Activated naive CD4-positive, alpha-beta T cell treated with anti-CD3 and anti-CD28 coated beads, Interleukin-2, amount 50 U/mL, for 16 hours (primary cell): ENCODE results near the gene CDK7.
"Not testable (repeated sequence)": the region's sequence is repeated elsewhere in the genome, so short reads cannot be mapped to it uniquely, and the experiment has no call there.

Experiments
- DNase-seq: peaks from one replicate; pipeline ENCODE4 v3.0.0-alpha.2; 2020

CDK7 gene

DNA sequence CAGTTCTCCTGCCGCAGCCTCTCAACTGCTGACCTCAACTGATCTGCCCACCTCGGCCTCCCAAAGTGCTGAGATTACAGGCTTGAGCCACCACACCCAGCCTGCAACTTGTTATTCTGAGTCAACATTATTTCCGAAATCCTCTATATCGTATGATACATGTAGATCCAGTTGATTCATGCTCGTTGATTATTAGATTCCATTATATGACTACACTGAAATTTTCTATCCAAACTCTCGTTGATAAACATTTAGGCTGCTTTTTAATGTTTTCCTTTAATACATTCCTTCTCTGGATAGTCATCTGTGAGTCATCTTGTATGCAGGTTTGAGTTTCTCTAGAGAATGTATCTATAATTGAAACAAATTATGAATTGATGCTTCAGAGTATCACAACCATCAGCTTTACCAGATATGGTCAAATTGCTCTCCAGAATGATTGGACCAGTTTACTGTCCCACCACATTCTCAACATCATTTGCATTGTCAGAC, 4.1 kb downstream of the CDK7 start:
- DNase-seq, result no peak

DNA sequence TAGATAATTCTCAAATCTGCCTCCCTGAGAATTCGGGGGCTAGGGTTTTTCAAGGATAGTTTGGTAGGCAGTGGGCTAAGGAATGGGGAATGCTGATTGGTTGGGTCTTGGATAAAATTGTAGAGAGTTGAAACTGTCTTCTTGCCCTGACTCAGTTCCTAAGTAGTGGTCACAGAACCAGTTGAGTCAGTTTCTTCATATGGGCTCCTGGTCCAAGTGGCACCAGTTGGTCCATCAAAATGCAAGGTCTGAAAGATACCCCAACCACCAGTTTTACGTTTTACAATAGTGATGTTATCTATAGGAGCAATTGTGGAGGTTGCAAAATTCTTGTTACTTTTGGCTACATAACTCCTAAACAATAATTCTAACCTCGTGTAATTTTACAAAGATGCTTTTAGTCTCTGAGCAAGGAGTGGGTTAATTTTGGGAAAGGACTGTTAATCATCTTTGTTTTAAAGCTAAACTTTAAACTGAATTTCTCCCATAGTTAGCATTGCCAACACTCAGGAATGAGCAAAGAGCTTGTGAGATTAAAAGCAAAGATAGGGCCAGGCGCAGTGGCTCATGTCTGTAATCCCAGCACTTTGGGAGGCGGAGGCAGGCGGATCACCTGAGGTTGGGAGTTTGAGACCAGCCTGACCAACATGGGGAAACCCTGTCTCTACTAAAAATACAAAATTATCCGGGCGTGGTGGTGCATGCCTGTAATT, 7.7 kb downstream of the CDK7 start:
- no peak for DNase-seq

DNA sequence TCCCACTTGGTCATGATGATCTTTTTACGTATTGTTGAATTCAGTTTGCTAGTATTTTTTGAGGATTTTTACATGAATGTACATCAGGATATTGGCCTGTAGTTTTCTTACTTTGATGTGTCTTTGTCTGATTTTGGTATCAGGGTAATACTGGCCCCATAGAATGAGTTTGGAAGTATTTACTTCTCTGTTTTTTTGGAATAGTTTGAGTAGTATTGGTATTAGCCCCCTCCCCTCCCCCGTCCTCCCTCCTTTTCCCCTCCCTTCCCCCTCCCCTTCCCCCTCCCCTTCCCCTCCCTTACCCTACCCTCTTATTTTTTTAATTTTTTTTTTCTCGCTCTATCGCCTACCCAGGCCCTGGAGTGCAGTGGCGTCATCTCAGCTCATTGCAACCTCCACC, 10.3 kb downstream of the CDK7 start:
- DNase-seq, result no peak

DNA sequence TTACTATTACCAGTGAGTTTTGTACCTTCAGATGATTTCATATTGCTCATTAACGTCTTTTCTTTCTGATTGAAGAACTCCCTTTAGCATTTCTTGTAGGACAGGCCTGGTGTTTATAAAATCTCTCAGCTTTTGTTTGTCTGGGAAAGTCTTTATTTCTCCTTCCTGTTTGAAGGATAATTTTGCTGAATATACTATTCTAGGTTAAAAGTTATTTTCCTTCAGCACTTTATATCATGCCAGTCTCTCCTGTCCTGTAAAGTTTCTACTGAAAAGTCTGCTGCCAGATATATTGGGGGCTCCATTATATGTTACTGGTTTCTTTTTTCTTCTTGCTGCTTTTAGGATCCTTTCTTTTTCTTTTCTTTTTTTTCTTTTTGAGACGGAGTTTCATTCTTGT, 13.3 kb downstream of the CDK7 start:
- no peak for DNase-seq

DNA sequence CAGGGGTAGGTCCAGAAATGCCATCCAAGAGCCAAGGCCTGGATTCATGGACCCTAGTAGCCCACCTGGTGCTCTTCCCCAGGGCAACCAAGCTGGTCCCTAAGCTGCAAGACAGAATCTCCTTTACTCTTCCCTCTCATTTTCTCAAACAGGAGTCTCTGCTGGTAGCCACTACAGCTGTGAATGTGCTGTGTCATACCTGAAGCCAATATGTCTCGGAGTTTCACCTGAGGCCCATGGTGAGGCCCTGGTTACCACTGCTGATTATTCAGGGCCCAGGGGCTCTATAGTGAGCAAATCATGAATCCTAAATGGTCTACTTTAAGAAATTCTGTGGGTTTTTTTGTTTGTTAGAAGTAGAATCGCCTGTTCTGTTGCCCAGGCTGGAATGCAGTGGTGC, 15.9 kb downstream of the CDK7 start:
- DNase-seq, result no peak

DNA sequence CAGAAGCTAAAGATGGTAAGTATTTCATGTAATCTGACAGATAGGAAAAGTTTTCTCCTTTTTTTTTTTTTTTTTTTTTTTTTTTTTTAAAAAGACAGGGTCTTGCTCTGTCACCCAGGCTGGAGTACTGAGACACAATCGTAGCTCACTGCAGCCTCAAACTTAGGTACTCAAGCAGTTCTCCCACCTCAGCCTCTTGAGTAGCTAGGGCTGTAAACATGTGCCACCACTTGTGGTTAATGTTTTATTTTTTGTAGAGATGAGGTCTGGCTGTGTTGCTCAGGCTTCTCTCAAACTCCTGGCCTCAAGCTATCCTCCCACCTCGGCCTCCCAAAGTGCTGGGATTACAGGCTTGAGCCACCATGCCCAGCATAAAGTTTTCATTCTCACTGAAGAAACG, 17.8 kb downstream of the CDK7 start:
- DNase-seq, result no peak

DNA sequence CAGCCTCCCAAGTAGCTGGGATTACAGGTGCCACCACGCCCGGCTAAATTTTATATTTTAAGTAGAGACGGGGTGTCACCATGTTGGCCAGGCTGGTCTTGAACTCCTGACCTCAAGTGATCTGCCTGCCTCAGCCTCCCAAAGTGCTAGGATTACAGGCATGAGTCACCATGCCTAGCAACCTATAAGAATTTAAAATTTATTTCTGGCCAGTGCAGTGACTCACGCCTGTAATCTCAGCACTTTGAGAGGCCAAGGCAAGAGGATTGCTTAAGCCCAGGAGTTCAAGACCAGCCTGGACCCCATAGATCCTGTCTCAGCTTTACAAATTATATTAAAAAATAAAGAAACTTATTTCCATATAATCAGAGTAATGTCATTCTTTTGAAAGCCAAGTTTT, 21.3 kb downstream of the CDK7 start:
- DNase-seq, result not testable (repeated sequence)

DNA sequence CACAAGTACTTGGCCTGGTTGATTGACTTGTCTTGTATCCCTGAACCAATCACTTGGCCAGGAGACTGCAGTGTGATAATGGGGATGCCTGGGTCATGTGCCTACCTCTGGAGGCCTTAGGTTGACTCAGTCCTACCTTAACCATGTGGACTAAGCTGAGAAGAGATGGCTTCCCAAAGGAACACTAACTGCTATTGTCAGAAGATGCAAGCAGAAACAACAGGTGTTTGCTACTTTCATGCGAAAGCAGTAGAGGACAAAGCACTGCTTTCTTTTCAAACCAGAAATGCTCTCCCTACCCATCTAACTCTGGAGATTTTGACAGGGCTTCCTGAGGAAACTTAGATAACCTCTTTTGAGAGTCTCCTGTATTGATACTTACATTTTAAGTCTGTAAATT, 22.9 kb downstream of the CDK7 start:
- DNase-seq, result no peak

DNA sequence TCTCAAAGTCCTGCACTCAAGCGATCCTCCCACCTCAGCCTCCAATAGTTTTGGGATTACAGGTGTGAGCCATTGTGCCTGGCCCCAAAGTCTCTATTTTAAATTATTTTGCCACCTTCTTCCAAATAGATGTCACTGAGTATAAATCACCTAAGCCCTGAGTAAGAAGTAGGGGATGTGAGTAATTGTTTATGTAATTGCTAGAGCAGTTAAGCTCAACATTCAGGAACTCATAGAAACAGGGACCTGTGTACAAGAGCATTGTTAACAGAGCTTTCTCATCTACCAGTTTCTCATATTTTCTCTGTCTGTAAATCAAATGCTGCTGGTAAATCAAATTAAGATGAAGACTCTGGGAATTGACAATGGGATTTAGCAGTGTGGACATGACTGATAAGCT, 26.3 kb downstream of the CDK7 start:
- DNase-seq, result no peak

DNA sequence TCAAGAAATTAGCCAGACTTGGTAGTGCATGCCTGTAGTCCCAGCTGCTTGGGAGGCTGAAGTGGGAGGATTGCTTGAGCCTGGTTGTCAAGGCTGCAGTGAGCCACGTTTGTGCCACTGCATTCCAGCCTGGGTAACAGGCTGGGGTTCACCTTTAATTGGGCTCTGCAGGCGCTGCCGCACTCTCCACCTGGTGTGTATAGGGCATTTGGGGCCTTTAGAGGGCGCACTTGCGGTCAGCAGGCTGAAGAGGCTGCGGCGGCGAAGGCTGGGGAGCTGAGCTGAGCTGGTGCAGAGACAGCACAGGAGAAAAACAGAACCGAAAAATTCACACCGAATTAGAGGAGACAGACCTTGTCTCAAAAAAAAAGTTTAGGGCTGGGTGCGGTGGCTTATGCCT, 31.2 kb downstream of the CDK7 start:
- no peak for DNase-seq

DNA sequence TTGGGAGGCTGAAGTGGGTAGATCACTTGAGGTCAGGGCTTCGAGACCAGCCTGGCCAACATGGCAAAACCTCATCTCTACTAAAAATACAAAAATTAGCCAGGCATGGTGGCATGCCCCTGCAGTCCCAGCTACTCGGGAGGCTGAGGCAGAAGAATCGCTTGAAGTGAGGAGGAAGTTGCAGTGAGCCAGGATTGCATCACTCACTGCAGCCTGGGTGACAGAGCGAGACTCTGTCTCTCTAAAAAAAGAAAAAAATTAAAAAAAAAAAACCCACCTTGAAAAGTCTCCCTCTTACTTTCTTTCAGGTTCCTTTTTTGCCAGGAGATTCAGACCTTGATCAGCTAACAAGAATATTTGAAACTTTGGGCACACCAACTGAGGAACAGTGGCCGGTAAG, 34.2 kb downstream of the CDK7 start:
- no peak for DNase-seq

DNA sequence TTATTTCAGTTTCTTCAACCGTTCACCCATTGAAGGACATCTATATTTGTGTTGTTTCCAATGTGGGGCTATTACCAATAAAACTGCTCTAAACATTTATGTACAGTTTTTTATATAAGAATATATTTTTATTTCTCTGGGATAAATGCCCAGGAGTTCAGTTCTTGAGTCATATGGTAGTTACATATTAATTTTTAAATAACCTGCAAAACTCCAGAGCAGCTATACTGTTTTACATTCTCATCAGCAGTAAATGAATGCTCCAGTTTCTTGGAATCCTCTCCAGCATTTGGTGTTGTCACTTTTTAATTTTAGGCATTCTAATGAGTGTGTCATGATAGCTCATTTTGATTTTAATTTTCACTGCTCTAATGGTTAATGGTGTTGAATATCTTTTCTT, 36.2 kb downstream of the CDK7 start:
- no peak for DNase-seq

DNA sequence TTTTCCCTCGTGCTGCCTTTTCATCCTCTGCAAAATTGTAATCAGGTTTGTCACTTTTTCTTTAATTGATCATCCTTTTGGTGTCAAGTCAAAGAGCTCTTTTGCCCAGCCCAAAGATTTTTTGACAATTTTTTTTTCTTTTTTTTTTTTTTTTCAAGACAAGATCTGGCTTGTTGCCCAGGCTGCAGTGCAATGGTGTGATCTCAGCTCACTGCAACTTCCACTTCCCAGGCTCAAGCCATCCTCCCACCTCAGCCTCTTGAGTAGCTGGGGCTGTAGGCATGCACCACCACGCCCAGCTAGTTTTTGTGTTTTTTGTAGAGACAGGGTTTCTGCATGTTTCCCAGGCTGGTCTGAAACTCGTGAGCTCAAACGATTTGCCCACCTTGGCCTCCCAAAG, 36.7 kb downstream of the CDK7 start:
- no peak for DNase-seq

DNA sequence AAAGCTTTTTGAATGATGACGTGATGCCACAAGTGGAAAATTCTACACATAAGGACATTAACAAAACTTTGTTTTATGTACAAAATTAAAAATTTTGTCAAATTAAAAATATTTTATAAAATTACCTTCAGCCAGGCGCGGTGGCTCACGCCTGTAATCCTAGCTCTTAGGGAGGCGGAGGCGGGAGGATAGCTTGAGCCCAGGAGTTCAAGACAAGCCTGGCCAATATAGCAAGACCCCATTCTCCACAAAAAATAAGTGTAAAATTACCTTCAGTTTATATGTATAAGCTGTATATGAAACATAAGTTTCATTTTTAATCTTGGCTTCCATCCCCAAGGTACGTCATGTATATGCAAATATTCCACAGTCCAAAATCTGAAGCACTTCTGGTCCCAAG, 40.9 kb downstream of the CDK7 start:
- no peak for DNase-seq

DNA sequence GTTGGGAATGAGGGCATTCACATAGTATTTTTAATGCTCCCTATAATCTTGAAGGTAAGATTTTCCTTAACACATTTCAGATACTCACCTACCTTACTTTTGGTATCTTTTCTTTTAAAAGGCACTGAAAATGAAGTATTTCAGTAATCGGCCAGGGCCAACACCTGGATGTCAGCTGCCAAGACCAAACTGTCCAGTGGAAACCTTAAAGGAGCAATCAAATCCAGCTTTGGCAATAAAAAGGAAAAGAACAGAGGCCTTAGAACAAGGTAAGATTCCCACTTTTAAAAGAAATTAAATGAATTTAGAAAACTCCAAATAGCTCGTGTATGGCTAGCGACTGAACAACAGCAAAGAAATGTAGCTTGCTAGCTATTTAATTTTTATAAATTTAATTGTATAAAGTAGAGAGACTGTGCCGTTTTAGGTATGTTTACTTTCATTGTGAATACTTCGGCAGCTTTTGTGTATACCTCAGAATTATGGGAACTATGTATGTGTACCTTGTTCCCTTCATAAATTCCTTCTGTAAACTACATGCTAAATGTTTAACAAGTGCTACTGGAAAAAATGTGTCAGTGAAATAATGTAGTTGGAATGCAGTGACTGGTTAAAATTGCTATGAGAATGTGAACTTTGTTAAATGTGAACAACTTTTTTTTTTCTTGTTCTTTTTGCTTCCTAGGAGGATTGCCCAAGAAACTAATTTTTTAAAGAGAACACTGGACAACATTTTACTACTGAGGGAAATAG, 41.9 kb downstream of the CDK7 start:
- DNase-seq, result no peak

DNA sequence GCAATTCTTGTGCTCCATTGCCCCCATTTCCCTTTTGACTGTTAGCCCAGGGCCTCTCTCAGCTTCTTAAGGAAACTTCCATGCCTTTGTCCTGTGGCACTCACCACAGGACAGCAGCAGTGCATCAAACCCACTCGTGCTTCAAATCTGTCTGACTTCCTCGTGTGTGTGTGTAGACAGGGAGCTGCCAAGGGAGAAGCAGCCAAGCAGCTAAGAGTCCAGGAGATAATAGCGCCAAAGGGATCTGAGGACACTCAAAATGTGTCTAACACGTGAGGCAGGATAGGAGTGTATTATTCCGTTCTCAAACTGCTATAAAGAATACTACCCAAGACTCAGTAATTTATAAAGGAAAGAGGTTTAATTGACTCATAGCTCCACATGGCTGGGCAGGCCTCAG, 44.8 kb downstream of the CDK7 start:
- DNase-seq, result no peak

DNA sequence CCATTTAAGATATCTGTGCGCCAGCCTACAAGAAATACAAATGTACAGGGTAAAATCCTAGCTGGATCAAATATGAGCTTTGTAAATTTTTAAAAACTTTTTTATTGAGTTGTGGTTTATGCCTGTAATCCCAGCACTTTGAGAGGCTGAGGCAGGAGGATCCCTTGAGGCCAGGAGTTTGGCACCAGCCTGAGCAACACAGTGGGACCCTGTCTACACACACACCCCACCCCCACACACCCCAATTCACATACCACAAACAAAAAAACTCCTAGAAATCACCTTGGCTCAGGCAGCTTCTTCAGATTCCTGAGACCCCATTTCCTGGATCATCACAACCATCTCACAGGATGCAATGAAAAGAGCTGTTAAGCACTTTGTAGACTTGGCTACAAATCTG, 46.4 kb downstream of the CDK7 start:
- no peak for DNase-seq

DNA sequence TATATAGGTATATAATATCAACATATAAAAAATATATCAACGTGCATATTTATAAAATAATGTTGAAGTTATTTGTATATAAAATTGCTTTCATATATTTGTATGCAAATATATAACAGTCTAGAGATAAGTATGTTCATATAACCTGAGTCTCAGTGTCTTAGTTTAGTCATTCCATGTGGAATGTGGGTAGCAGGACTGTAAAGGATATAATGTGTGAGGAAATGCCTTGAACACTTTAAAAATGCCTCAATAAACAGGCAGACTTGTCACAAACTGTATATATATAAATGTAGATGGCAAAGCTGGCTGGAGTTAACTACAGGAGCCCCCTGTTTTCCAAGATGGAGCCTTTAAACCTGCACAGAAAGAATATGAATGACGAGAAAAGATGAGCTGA, 49.5 kb downstream of the CDK7 start:
- no peak for DNase-seq

DNA sequence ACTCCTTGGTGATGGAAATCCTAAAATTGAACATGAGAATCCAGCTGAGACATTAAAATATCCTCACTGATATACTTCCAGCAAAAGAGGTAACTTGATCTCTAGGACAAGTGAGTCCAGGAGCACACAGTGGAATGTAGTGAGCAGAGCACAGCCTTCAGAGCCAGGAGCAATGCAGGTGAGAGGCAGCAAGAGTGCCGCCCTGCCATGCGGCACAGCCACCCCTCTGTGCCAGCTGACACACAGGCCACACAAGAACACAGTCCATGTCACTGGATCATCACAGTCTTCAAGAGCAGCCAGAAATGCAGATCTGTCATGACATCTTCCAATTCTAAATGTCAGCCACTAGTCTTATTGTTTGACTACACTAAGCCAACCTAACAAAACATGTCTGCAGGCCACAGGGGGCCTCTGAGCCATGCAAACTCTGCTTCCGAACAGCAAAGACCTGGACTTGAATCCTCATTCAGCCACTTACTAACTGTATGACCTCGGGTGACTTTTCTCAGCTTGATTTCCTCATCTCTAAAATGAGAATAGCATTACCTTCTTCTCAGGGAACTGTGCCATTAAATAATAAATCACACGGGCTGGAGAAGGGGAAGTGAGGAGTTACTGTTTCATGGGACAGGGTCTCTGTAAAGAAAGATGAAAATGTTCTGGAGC, 50.9 kb downstream of the CDK7 start:
- DNase-seq, result no peak

DNA sequence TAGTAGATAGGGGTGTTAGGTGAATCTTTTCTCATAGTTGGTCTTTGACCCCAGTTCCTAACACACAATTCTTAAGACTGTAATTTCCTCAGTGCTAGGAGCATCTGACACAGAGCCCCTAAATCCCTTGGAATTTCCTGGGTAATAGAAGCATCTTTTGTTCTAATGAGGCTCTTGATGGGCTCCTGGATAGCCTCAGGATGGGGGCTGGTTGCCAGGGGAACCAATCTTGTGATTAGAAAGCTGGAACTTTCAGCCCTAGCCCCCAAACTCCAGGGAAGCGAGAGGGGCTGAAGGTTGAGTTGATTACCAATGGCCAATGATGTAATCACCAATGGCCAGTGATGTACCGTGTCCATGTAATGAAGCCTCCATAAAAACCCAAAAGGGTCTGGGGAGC, 53.4 kb downstream of the CDK7 start:
- DNase-seq, result no peak

DNA sequence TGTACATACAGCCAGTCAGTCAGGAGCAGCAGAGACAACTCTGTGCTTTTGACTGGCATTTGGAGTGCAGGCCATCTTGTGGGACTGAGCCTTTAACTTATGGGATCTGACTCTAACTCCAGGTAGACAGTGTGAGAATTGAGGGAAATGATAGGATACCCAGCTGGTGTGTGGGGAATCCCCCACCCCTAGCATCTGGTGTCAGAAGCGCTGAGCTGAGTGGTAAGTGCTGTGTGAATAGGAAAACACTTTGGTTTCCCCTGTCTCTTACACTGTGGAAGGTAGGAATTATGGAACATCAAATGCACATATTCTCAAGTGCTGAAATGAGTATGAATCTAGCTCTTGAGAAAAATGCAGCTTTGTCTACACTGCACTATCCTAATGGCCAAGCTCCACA, 54.0 kb downstream of the CDK7 start:
- DNase-seq, result no peak

DNA sequence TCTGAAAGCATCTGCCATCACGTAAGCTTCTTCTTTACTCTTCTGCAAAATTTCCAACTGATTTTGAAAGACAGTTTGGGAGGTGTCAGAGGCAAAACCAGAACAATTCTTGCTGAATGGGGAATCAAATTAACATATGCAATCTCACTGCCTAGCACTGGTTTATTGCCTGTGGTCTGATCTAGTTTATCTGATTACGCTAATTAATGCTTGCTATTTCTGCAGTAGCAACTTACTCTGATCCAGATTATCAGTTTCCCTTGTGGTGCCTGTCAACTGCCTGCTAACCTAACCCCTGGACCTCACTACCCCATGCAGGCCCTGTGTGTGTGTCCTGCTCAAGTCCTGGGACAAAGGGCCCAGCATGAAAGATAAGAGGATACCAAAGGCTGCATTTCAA, 57.6 kb downstream of the CDK7 start:
- no peak for DNase-seq

DNA sequence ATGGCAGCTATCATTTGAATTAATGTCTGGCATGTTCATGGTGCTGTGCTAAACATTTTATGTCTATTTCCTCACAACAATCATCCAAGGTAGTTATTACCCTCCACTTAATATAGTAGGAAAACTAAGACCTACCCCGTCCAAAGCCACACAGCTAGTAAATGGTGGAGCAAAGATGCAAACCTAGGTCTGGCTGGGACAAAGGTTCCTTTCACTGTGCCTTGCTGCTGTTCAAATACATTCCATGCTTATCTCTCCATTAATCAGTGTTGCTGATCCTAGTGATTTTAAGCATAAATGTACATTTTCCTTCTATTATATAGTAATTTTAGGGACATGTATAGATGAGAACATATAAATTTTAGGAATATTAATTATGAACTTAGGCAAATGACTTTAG, 59.2 kb downstream of the CDK7 start:
- no peak for DNase-seq

DNA sequence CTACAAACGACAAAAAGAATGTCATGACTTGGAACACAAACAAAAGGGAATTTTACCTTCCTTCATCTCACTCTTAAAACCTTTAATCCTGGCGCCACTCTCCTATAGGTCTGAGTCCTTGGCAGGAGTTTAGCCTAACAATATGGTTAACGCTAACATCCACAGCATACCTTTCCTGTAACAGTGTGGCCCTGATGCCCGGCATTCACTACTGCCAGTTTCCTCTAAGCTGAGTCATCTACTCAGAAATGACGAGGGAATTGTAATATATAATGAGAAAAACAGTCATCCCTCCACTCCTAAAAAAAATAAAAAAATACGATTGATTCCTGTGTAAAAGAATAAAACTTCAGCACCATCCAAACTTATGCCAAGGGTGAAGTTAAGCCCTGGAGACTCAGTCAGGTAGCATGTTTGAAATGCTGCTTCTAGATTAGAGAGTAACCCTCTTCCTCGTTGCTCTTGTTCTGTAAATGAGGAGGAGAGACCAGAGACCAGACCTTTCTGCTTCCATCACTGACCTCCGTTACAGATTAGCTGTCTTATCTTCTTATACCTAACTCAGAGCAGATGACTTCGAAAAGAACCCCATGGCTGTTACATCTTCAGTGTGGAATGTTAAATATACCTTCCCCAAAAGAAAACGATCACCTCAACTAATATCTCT, 60.5 kb downstream of the CDK7 start:
- DNase-seq, result no peak
